Parathyroid adenoma (tissue), 2 donors: ENCODE measurements around the gene KDM8.

Experiments used
- H2AFZ ChIP-seq: fragments of 300-600 bp; sonication (generic); one replicate; pipeline ENCODE4 v1.7.0; 2017; ENCODE audit warnings: antibody characterized with exemption, mild to moderate bottlenecking
- H3K27ac ChIP-seq: fragments of 300-600 bp; sonication (generic); one replicate; pipeline ENCODE4 v1.7.0; 2017
- H3K27me3 ChIP-seq: fragments of 300-600 bp; sonication (generic); one replicate; pipeline ENCODE4 v1.7.0; 2017; ENCODE audit warnings: low read length; ENCODE audit not compliant: control insufficient read depth, insufficient read depth
- H3K36me3 ChIP-seq: fragments of 300-600 bp; sonication (generic); one replicate; pipeline ENCODE4 v1.7.0; 2017; ENCODE audit warnings: low read length; ENCODE audit not compliant: control insufficient read depth, insufficient read depth
- H3K4me1 ChIP-seq: fragments of 300-600 bp; sonication (generic); one replicate; pipeline ENCODE4 v1.7.0; 2017; ENCODE audit warnings: control low read depth
- H3K4me2 ChIP-seq: fragments of 300-600 bp; sonication (generic); one replicate; pipeline ENCODE4 v1.7.0; 2017; ENCODE audit warnings: low read length
- H3K4me3 ChIP-seq: fragments of 300-600 bp; sonication (generic); one replicate; pipeline ENCODE4 v1.7.0; 2017; ENCODE audit warnings: low read depth, low read length
- H3K79me2 ChIP-seq: fragments of 300-600 bp; sonication (generic); one replicate; pipeline ENCODE4 v1.7.0; 2017; ENCODE audit warnings: control low read depth
- H3K9ac ChIP-seq: fragments of 300-600 bp; sonication (generic); one replicate; pipeline ENCODE4 v1.7.0; 2017; ENCODE audit warnings: mild to moderate bottlenecking
- H3K9me3 ChIP-seq: fragments of 300-600 bp; sonication (generic); one replicate; pipeline ENCODE4 v1.7.0; 2017; ENCODE audit warnings: low read length; ENCODE audit not compliant: control insufficient read depth
- CTCF ChIP-seq: fragments of 300-600 bp; sonication (generic); IDR thresholded peaks from one replicate; pipeline ENCODE4 v1.7.0; 2017; ENCODE audit warnings: antibody characterized with exemption, mild to moderate bottlenecking
- donor health status: primary hyperparathyroidism.

The KDM8 gene

GRCh38 chr16:27228621-27229501 is 25.5 kb downstream of the KDM8 start:
- Histone ChIP-seq H3K36me3 (no peaks in the 10 kb centered on the region), H3K9me3 (no peaks in the 10 kb centered on the region), H3K27ac (no peak overlapping the region), H2AFZ (no peak overlapping the region), H3K4me2 (no peak overlapping the region), H3K4me3 (no peak overlapping the region), H3K79me2 (no peaks in the 10 kb centered on the region), H3K4me1 (peaks cover 4% of the 10 kb centered on the region), H3K27me3 (no peaks in the 10 kb centered on the region), H3K9ac (no peak overlapping the region)
- no peak for TF ChIP-seq CTCF

GRCh38 chr16:27229891-27230470 is 26.7 kb downstream of the KDM8 start:
- Histone ChIP-seq H3K9ac (no peak overlapping the region), H3K9me3 (no peaks in the 10 kb centered on the region), H3K27me3 (no peaks in the 10 kb centered on the region), H3K4me3 (no peak overlapping the region), H3K36me3 (no peaks in the 10 kb centered on the region), H3K4me1 (peaks cover 4% of the 10 kb centered on the region), H3K27ac (no peak overlapping the region), H2AFZ (no peak overlapping the region), H3K4me2 (no peak overlapping the region), H3K79me2 (no peaks in the 10 kb centered on the region)
- TF ChIP-seq CTCF = no peak

DNA sequence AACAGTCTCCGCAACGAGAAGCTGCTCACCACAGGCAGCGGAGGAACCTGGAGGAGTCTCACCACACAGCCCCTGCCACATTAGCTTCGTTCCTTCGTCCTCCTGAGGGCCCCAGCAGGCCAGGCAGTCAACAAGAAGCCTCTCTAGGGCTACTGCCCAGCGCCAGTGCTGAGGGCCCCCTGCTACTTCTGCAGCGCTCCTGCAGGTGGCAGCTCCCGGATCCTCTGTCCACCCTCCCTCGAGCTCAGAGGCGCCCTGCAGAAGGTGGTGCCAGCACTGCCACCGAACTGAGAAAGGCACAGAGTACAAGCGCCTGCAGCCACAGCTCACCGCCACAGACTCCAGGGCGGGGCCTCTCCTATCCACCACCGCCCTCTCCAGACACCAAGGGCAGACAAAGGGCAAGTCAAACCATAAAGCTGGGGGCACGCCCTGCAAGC is 27.3 kb downstream of the KDM8 start:
- Histone ChIP-seq H3K27ac (no peak overlapping the region), H3K9ac (no peak overlapping the region)

GRCh38 chr16:27231692-27232060 is 28.4 kb downstream of the KDM8 start:
- Histone ChIP-seq H3K9me3 (no peaks in the 10 kb centered on the region), H3K4me1 (peaks cover 13% of the 10 kb centered on the region), H2AFZ (no peak overlapping the region), H3K4me3 (no peak overlapping the region), H3K9ac (no peak overlapping the region), H3K79me2 (no peaks in the 10 kb centered on the region), H3K27me3 (no peaks in the 10 kb centered on the region), H3K27ac (no peak overlapping the region), H3K36me3 (no peaks in the 10 kb centered on the region), H3K4me2 (no peak overlapping the region)
- TF ChIP-seq CTCF = no peak

More for the DNA sequence above, 27.3 kb downstream of the KDM8 start:
- Histone ChIP-seq H3K79me2 (no peaks in the 10 kb centered on the region), H3K36me3 (no peaks in the 10 kb centered on the region), H3K9me3 (no peaks in the 10 kb centered on the region), H3K4me1 (peaks cover 10% of the 10 kb centered on the region), H3K4me2 (peak overlapping the region; percentile 47), H3K27me3 (no peaks in the 10 kb centered on the region), H3K4me3 (no peak overlapping the region), H2AFZ (no peak overlapping the region)
- TF ChIP-seq CTCF = peak; percentile 22
